H1 (cell line): ENCODE data around the gene SMIM33. TPM values are rescaled to one million over a fixed set of nuclear protein-coding genes. Genes with fewer than 3 reads are reported as not detected.

Experiments used
- CTCF ChIA-PET: fragments of 300-600 bp; sonication (Branson Sonifier 250); formaldehyde crosslinking; loops from one replicate; lab custom pipeline; 2021; ENCODE audit not compliant: partially characterized antibody; lab: Charles Lee
- POLR2A ChIA-PET: fragments of 300-600 bp; sonication (Branson Sonifier 250); formaldehyde crosslinking; loops from one replicate; lab custom pipeline; 2021; ENCODE audit warnings: inconsistent platforms; ENCODE audit not compliant: partially characterized antibody; lab: Charles Lee
- DNase-seq, 2 experiments: peaks; one replicate each; pipeline versions ENCODE4 v3.0.0 to v3.0.0-alpha.2; 2010 to 2022; ENCODE audit warnings: low spot score in 2 of 2, low read depth in 1 of 2, mixed read lengths in 1 of 2
- FAIRE-seq: peaks from 2 replicates; lab custom pipeline; 2011; peaks lifted over from hg19 to GRCh38; lab: Jason Lieb, UNC
- H2AFZ ChIP-seq: 2 replicates; pipeline ENCODE4 v1.8.1; 2012; ENCODE audit warnings: low read length, inconsistent platforms
- H2AK5ac ChIP-seq: 2 replicates; pipeline ENCODE4 v1.6.1; 2013; ENCODE audit warnings: low read depth, low read length
- H2BK120ac ChIP-seq: replicated peaks from 2 replicates; pipeline ENCODE3; 2013; ENCODE audit warnings: low read depth, low read length, inconsistent platforms
- H2BK12ac ChIP-seq: 2 replicates; pipeline ENCODE4 v1.6.1; 2013; ENCODE audit warnings: low read depth, low read length
- H2BK15ac ChIP-seq: 2 replicates; pipeline ENCODE4 v1.6.1; 2013; ENCODE audit warnings: low read length
- H2BK20ac ChIP-seq: 2 replicates; pipeline ENCODE4 v1.6.1; 2013; ENCODE audit warnings: low read length
- H2BK5ac ChIP-seq: 2 replicates; pipeline ENCODE4 v1.6.1; 2013; ENCODE audit warnings: low read depth, low read length
- H3K14ac ChIP-seq: 2 replicates; pipeline ENCODE4 v1.6.1; 2013; ENCODE audit warnings: inconsistent platforms; ENCODE audit not compliant: insufficient read length
- H3K18ac ChIP-seq: 2 replicates; pipeline ENCODE4 v1.6.1; 2013; ENCODE audit warnings: low read length; ENCODE audit errors: extremely low read depth
- H3K23ac ChIP-seq: 2 replicates; pipeline ENCODE4 v1.6.1; 2013; ENCODE audit warnings: inconsistent platforms; ENCODE audit not compliant: insufficient read length
- H3K23me2 ChIP-seq: 2 replicates; pipeline ENCODE4 v1.6.1; 2013; ENCODE audit warnings: low read depth, low read length
- H3K27ac ChIP-seq: 2 replicates; pipeline ENCODE4 v1.6.1; 2011; ENCODE audit warnings: low read depth, low read length, inconsistent platforms
- H3K27me3 ChIP-seq, 4 experiments: replicated peaks in 1 of 4; 1 replicate in 1 of 4; 2 replicates in 3 of 4; pipeline versions ENCODE4 v1.6.1 to v1.8.1; 2011 to 2013; ENCODE audit warnings: low read length in 3 of 4, mild to moderate bottlenecking in 3 of 4, inconsistent platforms in 2 of 4, mixed read lengths in 2 of 4, moderate library complexity in 1 of 4; ENCODE audit not compliant: control insufficient read depth in 3 of 4, insufficient read depth in 3 of 4; ENCODE audit errors: extremely low read depth in 1 of 4
- H3K36me3 ChIP-seq, 4 experiments: 2 replicates each; pipeline versions ENCODE4 v1.6.1 to v1.8.1; 2011 to 2013; ENCODE audit warnings: mild to moderate bottlenecking in 4 of 4, low read length in 3 of 4, moderate library complexity in 2 of 4, control low read depth in 1 of 4, inconsistent platforms in 1 of 4; ENCODE audit not compliant: insufficient read depth in 4 of 4, control insufficient read depth in 2 of 4
- H3K4ac ChIP-seq: replicated peaks from 2 replicates; pipeline ENCODE3; 2013; ENCODE audit warnings: low read length, low read depth, mixed read lengths, inconsistent platforms; ENCODE audit not compliant: insufficient read length
- H3K4me1 ChIP-seq, 4 experiments: replicated peaks in 1 of 4; 1 replicate in 1 of 4; 2 replicates in 3 of 4; pipeline versions ENCODE4 v1.6.1 to v1.8.1; 2011 to 2013; ENCODE audit warnings: low read length in 3 of 4, inconsistent platforms in 2 of 4, mixed read lengths in 1 of 4; ENCODE audit not compliant: insufficient read depth in 4 of 4, control insufficient read depth in 3 of 4
- H3K4me2 ChIP-seq, 2 experiments: 2 replicates each; pipeline versions ENCODE4 v1.6.1 to v1.8.1; 2011 to 2013; ENCODE audit warnings: low read depth in 2 of 2, low read length in 2 of 2, control low read depth in 1 of 2, inconsistent platforms in 1 of 2, mild to moderate bottlenecking in 1 of 2; ENCODE audit not compliant: insufficient read depth in 1 of 2
- H3K4me3 ChIP-seq, 4 experiments: fragments of 200-600, 300-600 bp in 1 of 4; sonication (generic), shearing (Covaris generic), sonication (Bioruptor Twin) in 1 of 4; 2 replicates each; pipeline versions ENCODE4 v1.5.1 to v1.8.1; 2011 to 2016; ENCODE audit warnings: low read length in 4 of 4, low read depth in 3 of 4, control low read depth in 2 of 4, inconsistent platforms in 2 of 4, mild to moderate bottlenecking in 2 of 4, mixed read lengths in 1 of 4, moderate library complexity in 1 of 4; ENCODE audit not compliant: insufficient read depth in 2 of 4; ENCODE audit errors: extremely low read depth in 1 of 4
- H3K56ac ChIP-seq: replicated peaks from 2 replicates; pipeline ENCODE3; 2013; ENCODE audit warnings: low read depth, mild to moderate bottlenecking, mixed read lengths, low read length, inconsistent platforms; ENCODE audit not compliant: insufficient read length
- H3K79me1 ChIP-seq: 2 replicates; pipeline ENCODE4 v1.6.1; 2013; ENCODE audit warnings: low read depth, low read length, control low read depth
- H3K79me2 ChIP-seq, 2 experiments: 2 replicates each; pipeline versions ENCODE4 v1.6.1 to v1.8.1; 2012 to 2013; ENCODE audit warnings: low read length in 2 of 2, mild to moderate bottlenecking in 2 of 2, inconsistent platforms in 1 of 2; ENCODE audit not compliant: insufficient read depth in 2 of 2, control insufficient read depth in 1 of 2
- H3K9ac ChIP-seq, 4 experiments: replicated peaks in 1 of 4; 1 replicate in 1 of 4; 2 replicates in 3 of 4; pipeline versions ENCODE4 v1.6.1 to v1.8.1; 2011 to 2013; ENCODE audit warnings: low read depth in 3 of 4, low read length in 3 of 4, control low read depth in 2 of 4, mild to moderate bottlenecking in 2 of 4, moderate library complexity in 2 of 4, inconsistent platforms in 1 of 4; ENCODE audit errors: extremely low read depth in 1 of 4
- H3K9me3 ChIP-seq, 2 experiments: 2 replicates each; pipeline versions ENCODE4 v1.6.1 to v1.8.1; 2012 to 2013; ENCODE audit warnings: mild to moderate bottlenecking in 2 of 2, moderate library complexity in 2 of 2, control low read depth in 1 of 2, inconsistent platforms in 1 of 2, low read depth in 1 of 2, low read length in 1 of 2, mixed read lengths in 1 of 2; ENCODE audit not compliant: insufficient read depth in 2 of 2
- H4K20me1 ChIP-seq, 2 experiments: replicated peaks in 1 of 2; 2 replicates each; pipeline versions ENCODE3 to v1.8.1; 2011 to 2013; ENCODE audit warnings: inconsistent platforms in 2 of 2, low read length in 2 of 2, mild to moderate bottlenecking in 1 of 2; ENCODE audit not compliant: insufficient read depth in 2 of 2, control insufficient read depth in 1 of 2
- H4K5ac ChIP-seq: 2 replicates; pipeline ENCODE4 v1.6.1; 2013; ENCODE audit warnings: low read length, low read depth, mixed read lengths, inconsistent platforms; ENCODE audit not compliant: insufficient read length
- H4K8ac ChIP-seq: 2 replicates; pipeline ENCODE4 v1.8.0; 2013; ENCODE audit warnings: mild to moderate bottlenecking, moderate library complexity, low read length, inconsistent platforms; ENCODE audit not compliant: insufficient read depth; ENCODE audit errors: extremely low read depth
- H4K91ac ChIP-seq: replicated peaks from 2 replicates; pipeline ENCODE3; 2013; ENCODE audit warnings: low read length, mixed read lengths, inconsistent platforms; ENCODE audit not compliant: insufficient read length
- BRCA1 ChIP-seq: IDR thresholded peaks from 2 replicates; pipeline ENCODE4 v1.6.1; 2012; ENCODE audit warnings: low read depth, low read length, improper control_type of control experiment
- EGR1 ChIP-seq: IDR thresholded peaks from 2 replicates; pipeline ENCODE4 v1.6.1; 2011; ENCODE audit warnings: low read depth, low read length, borderline replicate concordance
- EZH2 ChIP-seq: fragments of 200-600 bp; sonication (generic); IDR thresholded peaks from 2 replicates; pipeline ENCODE4 v1.7.1; 2012; ENCODE audit warnings: low read depth, mild to moderate bottlenecking, moderate library complexity, low read length, inconsistent platforms; ENCODE audit not compliant: severe bottlenecking
- POLR2A ChIP-seq, 2 experiments: IDR thresholded peaks; 1 replicate in 1 of 2; 2 replicates in 1 of 2; pipeline ENCODE4 v1.6.1; 2011; ENCODE audit warnings: low read depth in 2 of 2, low read length in 2 of 2, mild to moderate bottlenecking in 2 of 2; ENCODE audit errors: control extremely low read depth in 1 of 2
- RBBP5 ChIP-seq: IDR thresholded peaks from 2 replicates; pipeline ENCODE4 v1.7.1; 2012; ENCODE audit warnings: low read depth, mild to moderate bottlenecking, inconsistent platforms, low read length, moderate library complexity, borderline replicate concordance
- SAP30 ChIP-seq: fragments of 300-600 bp; sonication (generic); IDR thresholded peaks from 2 replicates; pipeline ENCODE4 v1.7.1; 2012; ENCODE audit warnings: low read length, moderate library complexity, mild to moderate bottlenecking, inconsistent platforms; ENCODE audit not compliant: insufficient read depth, insufficient replicate concordance
- YY1 ChIP-seq: IDR thresholded peaks from 2 replicates; pipeline ENCODE4 v1.6.1; 2011; ENCODE audit warnings: low read depth, mild to moderate bottlenecking, low read length
- WGBS, 2 experiments: shearing (Covaris generic) in 1 of 2; methylation state at CpG; one replicate each; pipeline versions ENCODE4 v1.1.6 to v1.1.7; 2013 to 2015; ENCODE audit warnings: low lambda C conversion rate in 2 of 2, mixed read lengths in 2 of 2, inconsistent platforms in 1 of 2, low coverage in 1 of 2, missing lambda C conversion rate in 1 of 2; ENCODE audit not compliant: insufficient replicate concordance in 2 of 2, insufficient coverage in 1 of 2, insufficient read length in 1 of 2; ENCODE audit errors: extremely low coverage in 1 of 2, missing lambda C conversion rate in 1 of 2; 5-methylcytosine and 5-hydroxymethylcytosine counted together
- polyA plus RNA-seq, 7 experiments: library from polyadenylated mRNA; depleted of rRNA in 3 of 7; stranded (reverse) in 5 of 7; unstranded in 2 of 7; fragments of >200 nt in 5 of 7; fragments of 200-250 nt in 2 of 7; gene quantifications; 1 replicate in 5 of 7; 2 replicates in 1 of 7; 4 replicates in 1 of 7; pipeline versions ENCODE4 v1.2.1 to v1.2.3, GENCODE V29; 2011 to 2013; ENCODE audit warnings: missing spikeins in 2 of 7, mixed read lengths in 2 of 7
- total RNA-seq: library from RNA; stranded (reverse); fragmentation: NEBNext Ultra II Directional; extraction: Animal tissue kit (Norgen Biotek cat#: 25700); gene quantifications from 2 replicates; pipeline ENCODE4 v1.2.1, GENCODE V29; 2021

Gene SMIM33
- total and polyA plus RNA-seq, 2 of the 8 experiments (the other 6 are each of a cell fraction or from before 2014, with no cell fraction given), result not detected

DNA sequence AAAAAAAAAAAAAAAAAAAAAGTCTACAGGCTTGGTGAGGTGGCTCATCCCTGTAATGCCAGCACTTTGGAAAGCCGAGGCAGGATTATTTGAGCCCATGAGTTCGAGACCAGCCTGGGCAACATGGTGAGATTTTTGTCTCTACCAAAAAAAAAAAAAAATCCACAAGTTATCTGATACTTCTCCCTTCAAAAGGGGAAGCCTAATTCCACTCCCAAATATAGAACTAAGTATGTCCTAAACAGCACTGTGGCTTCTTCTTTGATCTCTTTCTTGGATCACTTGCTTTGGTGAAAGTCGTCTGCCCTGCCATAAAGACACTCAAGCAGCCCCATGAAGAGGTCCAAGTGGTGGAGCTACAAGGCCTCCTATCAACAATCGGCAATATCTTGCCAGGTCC is 30.6 kb downstream of the SMIM33 start:
- Histone ChIP-seq H3K56ac (no peak overlapping the region), H4K91ac (no peak overlapping the region), H3K23me2 (0 out of 2 replicates have a peak, but pooled peaks cover 2% of the 10 kb centered on the region), H3K18ac (no peak overlapping the region), H3K79me1 (no peaks in the 10 kb centered on the region), H3K9ac (no peak overlapping the region), H3K4me1 (peaks cover 0 to 10% (median 3%) of the 10 kb centered on the region in 4 experiments; a peak in 4 of 7 replicates), H2BK20ac (no peak overlapping the region), H2AFZ (no peak overlapping the region), H2AK5ac (no peak overlapping the region), H2BK5ac (no peak overlapping the region), H4K8ac (no peak overlapping the region; the same call in 1 of the 2 replicates), H2BK120ac (no peak overlapping the region), H3K27me3 (no peaks in the 10 kb centered on the region), H3K4me2 (no peak overlapping the region), H4K5ac (no peak overlapping the region), H2BK15ac (no peak overlapping the region), H2BK12ac (no peak overlapping the region), H3K79me2 (no peaks in the 10 kb centered on the region), H3K4ac (no peak overlapping the region), H3K14ac (no peak overlapping the region), H3K23ac (no peak overlapping the region), H4K20me1 (no peaks in the 10 kb centered on the region), H3K4me3 (no peak overlapping the region), H3K36me3 (no peaks in the 10 kb centered on the region), H3K9me3 (peaks cover 0 to 3% of the 10 kb centered on the region in 2 experiments; a peak in 1 of 4 replicates), H3K27ac (no peak overlapping the region)
- DNase-seq (no peak), FAIRE-seq (no peak)
- POLR2A ChIA-PET, result interaction anchor here (0.8 to 2.1 kb wide), 3 partner anchors 8 to 62 kb away, joined by 3 to 6 read pairs (median 6); partner anchors contain the start of gene DNAJC18
- 94% methylated on average over 4 of the region's 4 CpGs; no CpG with 5 or more reads in 1 of the 2 experiments for WGBS, 2 experiments
- no peak for TF ChIP-seq EZH2
- no peak for TF ChIP-seq SAP30
- TF ChIP-seq POLR2A (IDR thresholded peaks at IDR 0.05; ENCODE audit: control extremely low read depth in 1 of 2, low read depth in 2 of 2, low read length in 2 of 2), result no peak
- no peak for TF ChIP-seq EGR1
- no peak for TF ChIP-seq YY1
- TF ChIP-seq RBBP5, result no peak
- TF ChIP-seq BRCA1, result no peak
- CTCF ChIA-PET, result interaction anchor here (1.1 to 12.9 kb wide), 5 partner anchors 12 to 79 kb away, joined by 3 to 122 read pairs (median 20); partner anchors contain the start of gene STING1
